ENCODE measurements around the gene PEMT. TPM values are rescaled to one million over a fixed set of nuclear protein-coding genes. Genes with fewer than 3 reads are reported as not detected.

The PEMT gene
- total and polyA plus RNA-seq, 9 of the 15 experiments (the other 6 are each of a cell fraction or from before 2014, with no cell fraction given) = 1.4 to 36.4 (median 13.6) TPM

DNA sequence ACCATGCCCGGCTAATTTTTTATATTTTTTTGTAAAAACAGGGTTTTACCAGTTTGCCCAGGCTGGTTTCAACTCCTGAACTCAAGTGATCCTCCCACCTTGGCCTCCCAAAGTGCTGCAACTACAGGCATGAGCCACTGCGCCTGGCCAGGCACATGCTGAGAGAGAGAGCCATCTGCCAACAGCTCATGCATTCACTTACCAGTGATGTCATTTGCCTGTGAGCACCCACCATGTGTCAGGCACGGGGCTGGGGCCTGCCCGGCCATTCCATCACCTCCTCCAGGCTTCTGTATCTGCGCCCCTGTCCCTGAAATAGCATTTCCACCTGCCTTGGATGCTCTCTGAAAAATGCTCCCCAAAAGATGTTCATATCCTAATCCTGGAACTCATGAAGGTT, 43.6 kb upstream of the PEMT start (continued):
- no peak for TF ChIP-seq ATF7 (IDR thresholded peaks at IDR 0.05)
- no peak for TF ChIP-seq KDM2B (CRISPR knock-in tag; IDR thresholded peaks at IDR 0.05)
- no peak for TF ChIP-seq ETV6 (IDR thresholded peaks at IDR 0.05; ENCODE audit: borderline replicate concordance in 1 of 2, low read depth in 2 of 2, low read length in 1 of 2)
- TF ChIP-seq ETV6 (CRISPR knock-in tag; IDR thresholded peaks at IDR 0.05; ENCODE audit: borderline replicate concordance) = no peak
- no peak for TF ChIP-seq GTF2F1 (IDR thresholded peaks at IDR 0.05; ENCODE audit: low read depth, low read length)
- TF ChIP-seq PKNOX1 (IDR thresholded peaks at IDR 0.05) = no peak
- no peak for TF ChIP-seq ZNF24 (IDR thresholded peaks at IDR 0.05)
- TF ChIP-seq CREB1 (IDR thresholded peaks at IDR 0.05) = no peak
- no peak for TF ChIP-seq CREB1 (CRISPR knock-in tag; IDR thresholded peaks at IDR 0.05)

- H3K79me2 ChIP-seq (ENCODE audit: control insufficient read depth, insufficient read depth, low read length) = no peaks in the 10 kb centered on the region
- ATAC-seq = no peak
- no peaks in the 10 kb centered on the region for H3K9me1 ChIP-seq (ENCODE audit: control insufficient read depth, insufficient read depth, low read length)
- intact Hi-C loops (cut with micrococcal nuclease) (no loop called here), in situ Hi-C loops (cut with MboI) (loop anchor here (10.0 to 25.0 kb wide), 2 partner anchors 129 to 646 kb away; no protein-coding TSS in a partner anchor)
- H3K9me3 ChIP-seq (replicated peaks; ENCODE audit: control insufficient read depth, insufficient read depth, low read depth, low read length) = 0 out of 2 replicates have a peak, but pooled peaks cover 2% of the 10 kb centered on the region
- H3K27me3 ChIP-seq (ENCODE audit: control insufficient read depth in 2 of 2, insufficient read depth in 2 of 2, low read length in 2 of 2) = peaks cover 6 to 12% of the 10 kb centered on the region in 2 experiments; a peak in 4 of 5 replicates
- H3K4me3 ChIP-seq = no peak overlapping the region
- ChIA-PET CTCF (ENCODE audit: low intra/inter-chr PET ratio) (no interaction called here), POLR2A (no interaction called here)
- no peaks in the 10 kb centered on the region; a peak in 1 of 5 replicates for H3K4me1 ChIP-seq (replicated peaks in 1 of 2; ENCODE audit: control insufficient read depth in 2 of 2, insufficient read depth in 2 of 2, low read length in 2 of 2)
- WGBS (ENCODE audit: insufficient coverage, low coverage, missing lambda C conversion rate) = 8% methylated on average over 4 of the region's 6 CpGs
- H3K4me2 ChIP-seq (ENCODE audit: insufficient read depth, low read length) = no peak overlapping the region
- no peak overlapping the region for H3K9ac ChIP-seq (ENCODE audit: insufficient read depth in 1 of 2, low read depth in 2 of 2, low read length in 2 of 2)
- no peak overlapping the region for H2AFZ ChIP-seq (ENCODE audit: low read depth, low read length)
- DNase-seq (ENCODE audit: extremely low read depth in 1 of 4, low spot score in 3 of 4) = no peak
- no peak for FAIRE-seq
- H4K20me1 ChIP-seq (replicated peaks; ENCODE audit: control insufficient read depth, insufficient read depth, low read length) = no peaks in the 10 kb centered on the region
- BruUV-seq (replicated peaks) = no TSS peak
- H3K27ac ChIP-seq (ENCODE audit: extremely low read depth, low read depth, low read length) = no peak overlapping the region
- H3K36me3 ChIP-seq (ENCODE audit: control insufficient read depth, insufficient read depth, low read length) = no peaks in the 10 kb centered on the region
- TF ChIP-seq XRCC5 (IDR thresholded peaks at IDR 0.05; ENCODE audit: low read depth, low read length) (no peak), DLX4 (CRISPR knock-in tag; IDR thresholded peaks at IDR 0.05) (no peak), SNRNP70 (optimal IDR thresholded peaks at IDR 0.05; ENCODE audit: low read depth, low read length) (no peak), NR2C1 (IDR thresholded peaks at IDR 0.05) (no peak), NR2C1 (tag; IDR thresholded peaks at IDR 0.05) (no peak), NBN (IDR thresholded peaks at IDR 0.05; ENCODE audit: low read depth) (no peak), MTF1 (CRISPR knock-in tag; IDR thresholded peaks at IDR 0.05; ENCODE audit: borderline replicate concordance) (no peak)
- TF ChIP-seq, protein P1, sequence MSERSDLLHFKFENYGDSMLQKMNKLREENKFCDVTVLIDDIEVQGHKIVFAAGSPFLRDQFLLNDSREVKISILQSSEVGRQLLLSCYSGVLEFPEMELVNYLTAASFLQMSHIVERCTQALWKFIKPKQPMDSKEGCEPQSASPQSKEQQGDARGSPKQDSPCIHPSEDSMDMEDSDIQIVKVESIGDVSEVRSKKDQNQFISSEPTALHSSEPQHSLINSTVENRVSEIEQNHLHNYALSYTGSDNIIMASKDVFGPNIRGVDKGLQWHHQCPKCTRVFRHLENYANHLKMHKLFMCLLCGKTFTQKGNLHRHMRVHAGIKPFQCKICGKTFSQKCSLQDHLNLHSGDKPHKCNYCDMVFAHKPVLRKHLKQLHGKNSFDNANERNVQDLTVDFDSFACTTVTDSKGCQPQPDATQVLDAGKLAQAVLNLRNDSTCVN (CRISPR knock-in tag; IDR thresholded peaks at IDR 0.05) = no peak
- TF ChIP-seq, protein P2, sequence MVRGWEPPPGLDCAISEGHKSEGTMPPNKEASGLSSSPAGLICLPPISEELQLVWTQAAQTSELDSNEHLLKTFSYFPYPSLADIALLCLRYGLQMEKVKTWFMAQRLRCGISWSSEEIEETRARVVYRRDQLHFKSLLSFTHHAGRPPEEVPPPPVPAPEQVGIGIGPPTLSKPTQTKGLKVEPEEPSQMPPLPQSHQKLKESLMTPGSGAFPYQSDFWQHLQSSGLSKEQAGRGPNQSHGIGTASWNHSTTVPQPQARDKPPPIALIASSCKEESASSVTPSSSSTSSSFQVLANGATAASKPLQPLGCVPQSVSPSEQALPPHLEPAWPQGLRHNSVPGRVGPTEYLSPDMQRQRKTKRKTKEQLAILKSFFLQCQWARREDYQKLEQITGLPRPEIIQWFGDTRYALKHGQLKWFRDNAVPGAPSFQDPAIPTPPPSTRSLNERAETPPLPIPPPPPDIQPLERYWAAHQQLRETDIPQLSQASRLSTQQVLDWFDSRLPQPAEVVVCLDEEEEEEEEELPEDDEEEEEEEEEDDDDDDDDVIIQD (CRISPR knock-in tag; IDR thresholded peaks at IDR 0.05) = no peak
- TF ChIP-seq, protein P3, sequence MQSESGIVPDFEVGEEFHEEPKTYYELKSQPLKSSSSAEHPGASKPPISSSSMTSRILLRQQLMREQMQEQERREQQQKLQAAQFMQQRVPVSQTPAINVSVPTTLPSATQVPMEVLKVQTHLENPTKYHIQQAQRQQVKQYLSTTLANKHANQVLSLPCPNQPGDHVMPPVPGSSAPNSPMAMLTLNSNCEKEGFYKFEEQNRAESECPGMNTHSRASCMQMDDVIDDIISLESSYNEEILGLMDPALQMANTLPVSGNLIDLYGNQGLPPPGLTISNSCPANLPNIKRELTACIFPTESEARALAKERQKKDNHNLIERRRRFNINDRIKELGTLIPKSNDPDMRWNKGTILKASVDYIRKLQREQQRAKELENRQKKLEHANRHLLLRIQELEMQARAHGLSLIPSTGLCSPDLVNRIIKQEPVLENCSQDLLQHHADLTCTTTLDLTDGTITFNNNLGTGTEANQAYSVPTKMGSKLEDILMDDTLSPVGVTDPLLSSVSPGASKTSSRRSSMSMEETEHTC (IDR thresholded peaks at IDR 0.05) = no peak
Measured at GRCh38 chr17:17633310-17633709, 41.8 kb upstream of the PEMT start.

All from K562 (cell line).